Ishikawa (cell line): ENCODE data around the gene ADGRF4.

Experiments used
- EP300 ChIP-seq: IDR thresholded peaks from 2 replicates; pipeline ENCODE4 v1.6.1; 2012; ENCODE audit warnings: borderline replicate concordance
- FOXM1 ChIP-seq: IDR thresholded peaks from 2 replicates; pipeline ENCODE4 v1.6.1; 2012; ENCODE audit warnings: low read depth, borderline replicate concordance
- RAD21 ChIP-seq: IDR thresholded peaks from 2 replicates; pipeline ENCODE4 v1.6.1; 2012; ENCODE audit warnings: low read depth
- TEAD4 ChIP-seq: IDR thresholded peaks from 2 replicates; pipeline ENCODE4 v1.6.1; 2012
- TF ChIP-seq, protein P1 (sequence below): IDR thresholded peaks from 2 replicates; pipeline ENCODE4 v1.6.1; 2012

DNA sequence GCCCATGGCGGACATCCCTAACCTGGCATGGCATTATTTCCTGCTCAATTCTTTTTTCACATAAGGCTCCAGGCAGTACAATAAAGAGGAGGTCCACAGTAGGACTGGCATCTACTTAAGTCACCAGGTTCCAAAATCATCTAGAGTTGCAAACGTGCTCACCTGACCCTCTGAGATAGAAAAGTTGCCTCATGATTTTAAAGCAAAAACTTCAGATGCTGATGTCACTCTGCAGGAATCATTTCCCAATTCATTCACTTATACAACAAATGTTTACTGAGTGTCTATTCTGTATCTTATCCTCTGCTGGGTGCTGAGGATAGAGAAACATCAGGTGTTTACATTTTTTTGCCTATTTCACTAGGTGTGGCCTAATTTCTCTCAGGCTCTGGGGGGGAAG lies 2.2 kb downstream of the ADGRF4 start:
- TF ChIP-seq, protein P1, sequence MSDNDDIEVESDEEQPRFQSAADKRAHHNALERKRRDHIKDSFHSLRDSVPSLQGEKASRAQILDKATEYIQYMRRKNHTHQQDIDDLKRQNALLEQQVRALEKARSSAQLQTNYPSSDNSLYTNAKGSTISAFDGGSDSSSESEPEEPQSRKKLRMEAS, result no peak
- TF ChIP-seq EP300 (no peak), RAD21 (no peak), FOXM1 (no peak), TEAD4 (no peak)
